Mammary epithelial cell (primary cell): Measurements from ENCODE around the gene XPR1.

ENCODE experiments used
- CTCF ChIP-seq, 2 donors: IDR thresholded peaks in 1 of 2; conservative IDR thresholded peaks in 1 of 2; 2 replicates each; pipeline ENCODE4 v1.5.1; 2011 to 2012; ENCODE audit warnings: inconsistent platforms in 2 of 2, low read length in 2 of 2, mild to moderate bottlenecking in 2 of 2, control low read depth in 1 of 2, low read depth in 1 of 2; ENCODE audit not compliant: insufficient read depth in 1 of 2; ENCODE audit errors: extremely low read depth in 1 of 2
- EZH2 ChIP-seq: IDR thresholded peaks from 2 replicates; pipeline ENCODE4 v1.6.1; 2012; ENCODE audit warnings: low read length, inconsistent platforms, borderline replicate concordance

- TF ChIP-seq CTCF (conservative IDR thresholded peaks at IDR 0.05 in 1 of 2, IDR thresholded peaks at IDR 0.05 in 1 of 2; ENCODE audit: extremely low read depth in 1 of 2, insufficient read depth in 1 of 2, low read depth in 1 of 2, low read length in 2 of 2): no peak
- no peak for TF ChIP-seq EZH2
These were observed 210.9 kb downstream of the XPR1 start for GRCh38 chr1:180842491-180843275.
